ENCODE measurements around the gene SEC16A. TPM values are rescaled to one million over a fixed set of nuclear protein-coding genes. Genes with fewer than 3 reads are reported as not detected.

SEC16A gene
- total and polyA plus RNA-seq, 2 donors: 13.6 to 89.7 TPM

GRCh38 chr9:136519263-136520052 lies 36.6 kb upstream of the SEC16A start:
- Histone ChIP-seq H3K36me3 (ENCODE audit: control insufficient read depth in 2 of 2, insufficient read depth in 2 of 2, low read length in 1 of 2) (peaks cover 89 to 91% of the 10 kb centered on the region in 2 donors), H3K27ac (ENCODE audit: low read depth in 1 of 2, low read length in 1 of 2) (no peak overlapping the region), H3K9me3 (ENCODE audit: control insufficient read depth in 2 of 2, insufficient read depth in 1 of 2, low read length in 1 of 2) (no peaks in the 10 kb centered on the region), H3K4me1 (ENCODE audit: control insufficient read depth in 2 of 2, insufficient read depth in 2 of 2, low read length in 2 of 2) (no peaks in the 10 kb centered on the region), H3K27me3 (ENCODE audit: control insufficient read depth in 2 of 2, insufficient read depth in 1 of 2, low read length in 1 of 2) (no peaks in the 10 kb centered on the region), H3K4me3 (ENCODE audit: low read length in 2 of 2) (no peak overlapping the region)
- WGBS: 96% methylated on average over 32 of the region's 32 CpGs
- DNase-seq (ENCODE audit: low read depth in 6 of 9, low spot score in 9 of 9): no peak

GRCh38 chr9:136518623-136519022 lies 35.8 kb upstream of the SEC16A start:
- DNase-seq (ENCODE audit: low read depth in 6 of 9, low spot score in 9 of 9): no peak
- H3K27me3 ChIP-seq (ENCODE audit: control insufficient read depth in 2 of 2, insufficient read depth in 1 of 2, low read length in 1 of 2): no peaks in the 10 kb centered on the region
- no peak overlapping the region for H3K27ac ChIP-seq (ENCODE audit: low read depth in 1 of 2, low read length in 1 of 2)
- no peaks in the 10 kb centered on the region for H3K4me1 ChIP-seq (ENCODE audit: control insufficient read depth in 2 of 2, insufficient read depth in 2 of 2, low read length in 2 of 2)
- H3K4me3 ChIP-seq (ENCODE audit: low read length in 2 of 2): no peak overlapping the region
- H3K9me3 ChIP-seq (ENCODE audit: control insufficient read depth in 2 of 2, insufficient read depth in 1 of 2, low read length in 1 of 2): no peaks in the 10 kb centered on the region
- WGBS: 99% methylated on average over 18 of the region's 18 CpGs
- H3K36me3 ChIP-seq (ENCODE audit: control insufficient read depth in 2 of 2, insufficient read depth in 2 of 2, low read length in 1 of 2): peaks cover 93 to 94% of the 10 kb centered on the region in 2 donors

GRCh38 chr9:136517950-136518349 lies 35.1 kb upstream of the SEC16A start:
- Histone ChIP-seq H3K4me1 (ENCODE audit: control insufficient read depth in 2 of 2, insufficient read depth in 2 of 2, low read length in 2 of 2) (no peaks in the 10 kb centered on the region), H3K27ac (ENCODE audit: low read depth in 1 of 2, low read length in 1 of 2) (no peak overlapping the region), H3K36me3 (ENCODE audit: control insufficient read depth in 2 of 2, insufficient read depth in 2 of 2, low read length in 1 of 2) (peaks cover 93 to 94% of the 10 kb centered on the region in 2 donors), H3K4me3 (ENCODE audit: low read length in 2 of 2) (no peak overlapping the region), H3K9me3 (ENCODE audit: control insufficient read depth in 2 of 2, insufficient read depth in 1 of 2, low read length in 1 of 2) (peaks cover 0 to 1% of the 10 kb centered on the region in 2 donors), H3K27me3 (ENCODE audit: control insufficient read depth in 2 of 2, insufficient read depth in 1 of 2, low read length in 1 of 2) (no peaks in the 10 kb centered on the region)
- WGBS: 98% methylated on average over 17 of the region's 17 CpGs
- no peak for DNase-seq (ENCODE audit: low read depth in 6 of 9, low spot score in 9 of 9)

GRCh38 chr9:136517012-136517743 lies 34.3 kb upstream of the SEC16A start:
- Histone ChIP-seq H3K4me3 (ENCODE audit: low read length in 2 of 2) (no peak overlapping the region), H3K27ac (ENCODE audit: low read depth in 1 of 2, low read length in 1 of 2) (no peak overlapping the region), H3K4me1 (ENCODE audit: control insufficient read depth in 2 of 2, insufficient read depth in 2 of 2, low read length in 2 of 2) (no peaks in the 10 kb centered on the region), H3K27me3 (ENCODE audit: control insufficient read depth in 2 of 2, insufficient read depth in 1 of 2, low read length in 1 of 2) (no peaks in the 10 kb centered on the region), H3K36me3 (ENCODE audit: control insufficient read depth in 2 of 2, insufficient read depth in 2 of 2, low read length in 1 of 2) (peaks cover 92% of the 10 kb centered on the region in 2 donors), H3K9me3 (ENCODE audit: control insufficient read depth in 2 of 2, insufficient read depth in 1 of 2, low read length in 1 of 2) (peaks cover 0 to 1% of the 10 kb centered on the region in 2 donors)
- WGBS: 97% methylated on average over 37 of the region's 37 CpGs
- no peak for DNase-seq (ENCODE audit: low read depth in 6 of 9, low spot score in 9 of 9)

- H3K4me1 ChIP-seq (ENCODE audit: control insufficient read depth in 2 of 2, insufficient read depth in 2 of 2, low read length in 2 of 2): no peaks in the 10 kb centered on the region
- no peak overlapping the region for H3K27ac ChIP-seq (ENCODE audit: low read depth in 1 of 2, low read length in 1 of 2)
- no peaks in the 10 kb centered on the region for H3K27me3 ChIP-seq (ENCODE audit: control insufficient read depth in 2 of 2, insufficient read depth in 1 of 2, low read length in 1 of 2)
- peaks cover 0 to 1% of the 10 kb centered on the region in 2 donors for H3K9me3 ChIP-seq (ENCODE audit: control insufficient read depth in 2 of 2, insufficient read depth in 1 of 2, low read length in 1 of 2)
- no peak overlapping the region for H3K4me3 ChIP-seq (ENCODE audit: low read length in 2 of 2)
- 98% methylated on average over 19 of the region's 19 CpGs for WGBS
- peaks cover 95% of the 10 kb centered on the region in 2 donors for H3K36me3 ChIP-seq (ENCODE audit: control insufficient read depth in 2 of 2, insufficient read depth in 2 of 2, low read length in 1 of 2)
- no peak for DNase-seq (ENCODE audit: low read depth in 6 of 9, low spot score in 9 of 9)
Observed at GRCh38 chr9:136516191-136516654, 33.4 kb upstream of the SEC16A start.

GRCh38 chr9:136515276-136515675 lies 32.4 kb upstream of the SEC16A start:
- 99% methylated on average over 28 of the region's 28 CpGs for WGBS
- DNase-seq (ENCODE audit: low read depth in 6 of 9, low spot score in 9 of 9): no peak
- Histone ChIP-seq H3K36me3 (ENCODE audit: control insufficient read depth in 2 of 2, insufficient read depth in 2 of 2, low read length in 1 of 2) (peaks cover 95 to 99% of the 10 kb centered on the region in 2 donors), H3K27ac (ENCODE audit: low read depth in 1 of 2, low read length in 1 of 2) (no peak overlapping the region), H3K4me1 (ENCODE audit: control insufficient read depth in 2 of 2, insufficient read depth in 2 of 2, low read length in 2 of 2) (no peaks in the 10 kb centered on the region), H3K9me3 (ENCODE audit: control insufficient read depth in 2 of 2, insufficient read depth in 1 of 2, low read length in 1 of 2) (peaks cover 0 to 1% of the 10 kb centered on the region in 2 donors), H3K4me3 (ENCODE audit: low read length in 2 of 2) (no peak overlapping the region), H3K27me3 (ENCODE audit: control insufficient read depth in 2 of 2, insufficient read depth in 1 of 2, low read length in 1 of 2) (no peaks in the 10 kb centered on the region)

GRCh38 chr9:136514022-136514714 lies 31.3 kb upstream of the SEC16A start:
- WGBS: 97% methylated on average over 29 of the region's 29 CpGs
- peaks cover 0 to 1% of the 10 kb centered on the region in 2 donors for H3K9me3 ChIP-seq (ENCODE audit: control insufficient read depth in 2 of 2, insufficient read depth in 1 of 2, low read length in 1 of 2)
- H3K36me3 ChIP-seq (ENCODE audit: control insufficient read depth in 2 of 2, insufficient read depth in 2 of 2, low read length in 1 of 2): peaks cover 96 to 99% of the 10 kb centered on the region in 2 donors
- H3K4me3 ChIP-seq (ENCODE audit: low read length in 2 of 2): no peak overlapping the region
- no peaks in the 10 kb centered on the region for H3K27me3 ChIP-seq (ENCODE audit: control insufficient read depth in 2 of 2, insufficient read depth in 1 of 2, low read length in 1 of 2)
- no peak overlapping the region for H3K27ac ChIP-seq (ENCODE audit: low read depth in 1 of 2, low read length in 1 of 2)
- H3K4me1 ChIP-seq (ENCODE audit: control insufficient read depth in 2 of 2, insufficient read depth in 2 of 2, low read length in 2 of 2): no peaks in the 10 kb centered on the region
- DNase-seq (ENCODE audit: low read depth in 6 of 9, low spot score in 9 of 9): no peak

GRCh38 chr9:136513191-136513590 lies 30.4 kb upstream of the SEC16A start:
- WGBS: over 99% methylated on average over 16 of the region's 16 CpGs
- no peak overlapping the region for H3K27ac ChIP-seq (ENCODE audit: low read depth in 1 of 2, low read length in 1 of 2)

More at GRCh38 chr9:136513191-136513590, 30.4 kb upstream of the SEC16A start:
- peaks cover 96 to 99% of the 10 kb centered on the region in 2 donors for H3K36me3 ChIP-seq (ENCODE audit: control insufficient read depth in 2 of 2, insufficient read depth in 2 of 2, low read length in 1 of 2)
- no peak for DNase-seq (ENCODE audit: low read depth in 6 of 9, low spot score in 9 of 9)
- no peaks in the 10 kb centered on the region for H3K27me3 ChIP-seq (ENCODE audit: control insufficient read depth in 2 of 2, insufficient read depth in 1 of 2, low read length in 1 of 2)
- H3K4me3 ChIP-seq (ENCODE audit: low read length in 2 of 2): no peak overlapping the region
- no peaks in the 10 kb centered on the region for H3K4me1 ChIP-seq (ENCODE audit: control insufficient read depth in 2 of 2, insufficient read depth in 2 of 2, low read length in 2 of 2)
- peaks cover 0 to 1% of the 10 kb centered on the region in 2 donors for H3K9me3 ChIP-seq (ENCODE audit: control insufficient read depth in 2 of 2, insufficient read depth in 1 of 2, low read length in 1 of 2)

All from thymus (tissue), 11 donors.